Transverse colon (tissue), 4 donors: ENCODE results near the gene MCRIP2.

ENCODE experiments used
- EP300 ChIP-seq: sonication (generic); formaldehyde crosslinking; IDR thresholded peaks from one replicate; pipeline ENCODE4 v1.6.1; 2017; ENCODE audit warnings: antibody characterized with exemption, low read depth
- POLR2AphosphoS5 ChIP-seq, 3 donors: sonication (generic); formaldehyde crosslinking; IDR thresholded peaks; one replicate each; pipeline ENCODE4 v1.6.1; 2016; ENCODE audit warnings: antibody characterized with exemption in 3 of 3
- TF ChIP-seq, protein P1 (sequence below), 5 experiments: fragments of 200-600 bp in 3 of 5; fragments of 450-650 bp in 2 of 5; sonication (generic) in 3 of 5; IDR thresholded peaks; 1 replicate in 2 of 5; 2 replicates in 3 of 5; pipeline ENCODE4 v1.5.1; 2016 to 2017; ENCODE audit warnings: antibody characterized with exemption in 5 of 5, inconsistent platforms in 3 of 5, mild to moderate bottlenecking in 2 of 5, moderate library complexity in 1 of 5

DNA sequence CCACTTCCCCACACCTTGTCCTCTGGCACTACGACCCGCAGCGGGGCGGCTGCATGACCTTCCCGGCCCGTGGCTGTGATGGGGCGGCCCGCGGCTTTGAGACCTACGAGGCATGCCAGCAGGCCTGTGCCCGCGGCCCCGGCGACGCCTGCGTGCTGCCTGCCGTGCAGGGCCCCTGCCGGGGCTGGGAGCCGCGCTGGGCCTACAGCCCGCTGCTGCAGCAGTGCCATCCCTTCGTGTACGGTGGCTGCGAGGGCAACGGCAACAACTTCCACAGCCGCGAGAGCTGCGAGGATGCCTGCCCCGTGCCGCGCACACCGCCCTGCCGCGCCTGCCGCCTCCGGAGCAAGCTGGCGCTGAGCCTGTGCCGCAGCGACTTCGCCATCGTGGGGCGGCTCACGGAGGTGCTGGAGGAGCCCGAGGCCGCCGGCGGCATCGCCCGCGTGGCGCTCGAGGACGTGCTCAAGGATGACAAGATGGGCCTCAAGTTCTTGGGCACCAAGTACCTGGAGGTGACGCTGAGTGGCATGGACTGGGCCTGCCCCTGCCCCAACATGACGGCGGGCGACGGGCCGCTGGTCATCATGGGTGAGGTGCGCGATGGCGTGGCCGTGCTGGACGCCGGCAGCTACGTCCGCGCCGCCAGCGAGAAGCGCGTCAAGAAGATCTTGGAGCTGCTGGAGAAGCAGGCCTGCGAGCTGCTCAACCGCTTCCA, 8.1 kb upstream of the MCRIP2 start:
- TF ChIP-seq POLR2AphosphoS5 (IDR thresholded peaks at IDR 0.05) (no peak), EP300 (no peak)
- TF ChIP-seq, protein P1, sequence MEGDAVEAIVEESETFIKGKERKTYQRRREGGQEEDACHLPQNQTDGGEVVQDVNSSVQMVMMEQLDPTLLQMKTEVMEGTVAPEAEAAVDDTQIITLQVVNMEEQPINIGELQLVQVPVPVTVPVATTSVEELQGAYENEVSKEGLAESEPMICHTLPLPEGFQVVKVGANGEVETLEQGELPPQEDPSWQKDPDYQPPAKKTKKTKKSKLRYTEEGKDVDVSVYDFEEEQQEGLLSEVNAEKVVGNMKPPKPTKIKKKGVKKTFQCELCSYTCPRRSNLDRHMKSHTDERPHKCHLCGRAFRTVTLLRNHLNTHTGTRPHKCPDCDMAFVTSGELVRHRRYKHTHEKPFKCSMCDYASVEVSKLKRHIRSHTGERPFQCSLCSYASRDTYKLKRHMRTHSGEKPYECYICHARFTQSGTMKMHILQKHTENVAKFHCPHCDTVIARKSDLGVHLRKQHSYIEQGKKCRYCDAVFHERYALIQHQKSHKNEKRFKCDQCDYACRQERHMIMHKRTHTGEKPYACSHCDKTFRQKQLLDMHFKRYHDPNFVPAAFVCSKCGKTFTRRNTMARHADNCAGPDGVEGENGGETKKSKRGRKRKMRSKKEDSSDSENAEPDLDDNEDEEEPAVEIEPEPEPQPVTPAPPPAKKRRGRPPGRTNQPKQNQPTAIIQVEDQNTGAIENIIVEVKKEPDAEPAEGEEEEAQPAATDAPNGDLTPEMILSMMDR (IDR thresholded peaks at IDR 0.05), result no peak
